ENCODE data around the gene GOLGA1.

The GOLGA1 gene

GRCh38 chr9:124871156-124871561, 69.7 kb downstream of the GOLGA1 start:
- Histone ChIP-seq H3K9ac (ENCODE audit: low read length) (peak overlapping the region; percentile 98), H2AFZ (ENCODE audit: low read length) (no peak overlapping the region), H3K4me1 (ENCODE audit: low read length) (peaks cover 31% of the 10 kb centered on the region), H3F3A (ENCODE audit: insufficient read depth, low read length) (peaks cover 45% of the 10 kb centered on the region), H3K4me3 (ENCODE audit: low read length) (peak overlapping the region; percentile 90), H3K4me2 (ENCODE audit: low read depth, low read length) (peak overlapping the region; percentile 96), H3K79me2 (ENCODE audit: low read length) (peaks cover 88% of the 10 kb centered on the region), H3K36me3 (replicated peaks; ENCODE audit: insufficient read depth, low read length) (peaks cover 13% of the 10 kb centered on the region), H4K20me1 (ENCODE audit: insufficient read depth, low read length) (peaks cover 22% of the 10 kb centered on the region; the same call in 1 of the 2 replicates), H3K9me3 (replicated peaks; ENCODE audit: insufficient read depth, low read length) (no peaks in the 10 kb centered on the region), H3K27me3 (replicated peaks; ENCODE audit: insufficient read depth, low read length) (no peaks in the 10 kb centered on the region), H3K9me2 (replicated peaks; ENCODE audit: insufficient read depth, low read length) (no peaks in the 10 kb centered on the region), H3K27ac (ENCODE audit: low read length) (peak overlapping the region; percentile 98; the same call in 1 of the 2 replicates)
- no peak for TF ChIP-seq EZH2 (optimal IDR thresholded peaks at IDR 0.05; ENCODE audit: low read depth, low read length)
- no peak for TF ChIP-seq CTCF (IDR thresholded peaks at IDR 0.05; ENCODE audit: low read length)
- TF ChIP-seq EZH2phosphoT487 (IDR thresholded peaks at IDR 0.05; ENCODE audit: low read length), result no peak
- no peak for DNase-seq

- Histone ChIP-seq H3K4me2 (ENCODE audit: low read depth, low read length) (peak overlapping the region; percentile 96), H3F3A (ENCODE audit: insufficient read depth, low read length) (peaks cover 45% of the 10 kb centered on the region), H3K4me1 (ENCODE audit: low read length) (peaks cover 31% of the 10 kb centered on the region), H2AFZ (ENCODE audit: low read length) (no peak overlapping the region), H3K27me3 (replicated peaks; ENCODE audit: insufficient read depth, low read length) (no peaks in the 10 kb centered on the region), H3K36me3 (replicated peaks; ENCODE audit: insufficient read depth, low read length) (peaks cover 13% of the 10 kb centered on the region), H3K79me2 (ENCODE audit: low read length) (peaks cover 84% of the 10 kb centered on the region), H3K9me2 (replicated peaks; ENCODE audit: insufficient read depth, low read length) (no peaks in the 10 kb centered on the region), H3K9me3 (replicated peaks; ENCODE audit: insufficient read depth, low read length) (no peaks in the 10 kb centered on the region), H4K20me1 (ENCODE audit: insufficient read depth, low read length) (peaks cover 22% of the 10 kb centered on the region; the same call in 1 of the 2 replicates), H3K9ac (ENCODE audit: low read length) (peak overlapping the region; percentile 98), H3K27ac (ENCODE audit: low read length) (peak overlapping the region; percentile 98), H3K4me3 (ENCODE audit: low read length) (peak overlapping the region; percentile 90)
- no peak for TF ChIP-seq EZH2 (optimal IDR thresholded peaks at IDR 0.05; ENCODE audit: low read depth, low read length)
- TF ChIP-seq CTCF (IDR thresholded peaks at IDR 0.05; ENCODE audit: low read length), result no peak
- TF ChIP-seq EZH2phosphoT487 (IDR thresholded peaks at IDR 0.05; ENCODE audit: low read length), result no peak
- DNase-seq, result no peak
Observed at GRCh38 chr9:124870723-124871122, 70.2 kb downstream of the GOLGA1 start.

GRCh38 chr9:124869986-124870560, 70.8 kb downstream of the GOLGA1 start:
- peak overlapping the region; percentile 96 for H3K4me2 ChIP-seq (ENCODE audit: low read depth, low read length)
- H2AFZ ChIP-seq (ENCODE audit: low read length), result 0 out of 2 replicates have a peak overlapping the region, but pooled peaks have one; percentile 0
- H3K4me3 ChIP-seq (ENCODE audit: low read length), result peak overlapping the region; percentile 90
- peaks cover 10% of the 10 kb centered on the region for H3K36me3 ChIP-seq (replicated peaks; ENCODE audit: insufficient read depth, low read length)
- H3F3A ChIP-seq (ENCODE audit: insufficient read depth, low read length), result peaks cover 45% of the 10 kb centered on the region
- H3K9me2 ChIP-seq (replicated peaks; ENCODE audit: insufficient read depth, low read length), result no peaks in the 10 kb centered on the region
- DNase-seq, result peak; percentile 75
- no peaks in the 10 kb centered on the region for H3K9me3 ChIP-seq (replicated peaks; ENCODE audit: insufficient read depth, low read length)
- H3K27ac ChIP-seq (ENCODE audit: low read length), result peak overlapping the region; percentile 98
- H3K27me3 ChIP-seq (replicated peaks; ENCODE audit: insufficient read depth, low read length), result no peaks in the 10 kb centered on the region
- TF ChIP-seq CTCF (IDR thresholded peaks at IDR 0.05; ENCODE audit: low read length) (no peak), EZH2 (optimal IDR thresholded peaks at IDR 0.05; ENCODE audit: low read depth, low read length) (no peak), EZH2phosphoT487 (IDR thresholded peaks at IDR 0.05; ENCODE audit: low read length) (no peak)
- H4K20me1 ChIP-seq (ENCODE audit: insufficient read depth, low read length), result peaks cover 19% of the 10 kb centered on the region; the same call in 1 of the 2 replicates
- peak overlapping the region; percentile 98 for H3K9ac ChIP-seq (ENCODE audit: low read length)
- H3K4me1 ChIP-seq (ENCODE audit: low read length), result peaks cover 31% of the 10 kb centered on the region
- peaks cover 77% of the 10 kb centered on the region for H3K79me2 ChIP-seq (ENCODE audit: low read length)
